ENCODE results near the gene COL23A1.

The COL23A1 gene

GRCh38 chr5:178291969-178292825 is 298.0 kb downstream of the COL23A1 start:
- no peak overlapping the region for H3K4me3 ChIP-seq (ENCODE audit: low read depth, low read length)

- no peak overlapping the region for H3K4me3 ChIP-seq (ENCODE audit: low read depth, low read length)
Measured at GRCh38 chr5:178291161-178291561, 299.0 kb downstream of the COL23A1 start.

- no peak overlapping the region for H3K4me3 ChIP-seq (ENCODE audit: low read depth, low read length)
Measured at GRCh38 chr5:178290376-178290775, 299.8 kb downstream of the COL23A1 start.

GRCh38 chr5:178289438-178289837 is 300.8 kb downstream of the COL23A1 start:
- H3K4me3 ChIP-seq (ENCODE audit: low read depth, low read length), result no peak overlapping the region

DNA sequence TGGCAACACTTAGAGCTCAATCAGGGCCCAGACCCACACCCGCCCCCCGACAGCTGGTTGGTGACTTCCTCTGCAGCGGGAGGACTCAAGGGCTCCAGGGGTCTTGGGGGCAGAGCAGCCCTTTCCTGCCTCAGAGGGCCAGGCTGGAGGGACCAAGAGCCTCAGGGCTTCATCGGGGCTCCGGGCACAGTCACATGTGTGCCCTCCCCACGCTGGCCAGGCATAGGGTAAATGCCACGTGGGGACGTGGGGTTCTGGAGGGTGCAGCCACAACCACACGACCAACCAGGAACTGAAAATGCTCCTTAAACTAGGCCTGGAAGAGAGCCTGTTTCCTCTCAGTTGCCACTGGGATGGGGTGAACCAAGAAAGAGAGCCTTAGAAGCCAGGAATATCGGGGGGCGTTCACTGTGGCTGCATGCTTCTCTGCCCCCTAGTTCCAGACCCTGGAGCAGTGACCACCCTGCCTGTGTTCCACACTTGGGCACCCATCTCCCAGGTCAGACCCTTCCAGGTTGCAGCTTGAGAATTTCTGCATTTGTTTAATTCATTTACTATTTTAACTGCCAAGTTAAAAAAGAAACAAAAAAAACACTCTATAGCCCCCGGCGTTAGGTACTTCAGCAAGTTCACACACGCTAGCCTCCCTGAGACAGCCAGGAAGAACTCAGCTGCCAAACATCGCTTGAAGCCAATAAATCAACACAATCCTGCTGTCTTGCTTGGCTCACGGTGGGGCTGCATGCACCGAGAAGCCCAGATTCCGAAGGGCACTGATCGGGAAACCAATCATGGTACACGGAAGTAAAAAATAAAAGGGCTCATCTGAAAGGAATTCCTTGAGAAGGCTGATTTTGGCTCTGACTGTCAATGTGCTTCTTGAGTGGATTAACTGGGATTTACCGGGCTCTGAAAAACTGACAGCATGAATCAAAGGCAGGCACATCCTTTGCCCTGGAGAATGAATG is 301.5 kb downstream of the COL23A1 start:
- no peak overlapping the region for H3K4me3 ChIP-seq (ENCODE audit: low read depth, low read length)

DNA sequence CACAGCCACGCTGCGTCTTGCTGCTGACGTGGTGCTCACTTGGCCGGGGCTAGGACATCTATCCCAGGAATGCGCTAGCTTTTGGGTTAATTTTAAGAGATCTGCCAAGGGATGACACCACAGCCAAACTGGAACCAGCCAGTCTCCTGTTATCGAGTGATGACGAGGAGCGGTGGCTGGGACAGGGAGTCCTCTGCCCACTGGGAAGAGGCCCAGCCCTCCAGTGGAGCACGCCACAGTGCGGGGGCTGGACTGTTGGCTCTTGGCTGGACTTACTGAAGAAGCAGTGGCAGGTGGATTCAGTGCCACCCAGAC is 302.4 kb downstream of the COL23A1 start:
- H3K4me3 ChIP-seq (ENCODE audit: low read depth, low read length), result no peak overlapping the region

DNA sequence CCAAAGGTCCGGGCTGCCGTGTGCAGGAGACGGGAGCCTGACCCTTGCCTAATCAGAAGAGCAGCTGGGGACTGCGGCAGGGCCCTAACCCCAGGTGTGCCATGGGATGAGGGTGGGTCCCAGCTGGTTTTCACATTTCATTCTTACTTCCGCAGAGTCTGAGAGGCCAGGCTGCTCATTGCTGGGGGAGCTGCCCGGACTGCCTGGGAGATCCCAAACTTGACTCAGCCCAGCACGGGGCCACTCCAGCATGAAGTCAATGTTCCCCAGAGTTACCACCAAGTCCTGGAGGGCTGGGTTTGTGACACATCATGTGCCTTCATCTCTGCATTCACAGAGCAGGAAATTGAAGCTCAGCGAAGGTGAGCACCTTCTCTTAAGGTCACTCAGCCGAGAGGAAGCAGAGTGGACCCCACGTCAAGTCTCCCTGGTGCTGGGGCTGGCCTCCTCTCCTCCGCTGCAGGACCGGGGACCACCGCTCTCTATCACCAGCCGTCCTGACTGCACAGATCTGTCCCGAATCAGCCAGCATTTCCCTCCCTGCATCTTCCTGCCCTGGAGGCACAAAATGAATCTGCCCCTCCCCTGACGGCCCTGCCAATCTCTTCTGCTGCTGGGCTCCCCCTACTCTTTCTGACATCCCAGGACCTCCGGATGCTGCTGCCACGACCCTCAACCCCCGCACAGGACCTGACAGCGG is 303.0 kb downstream of the COL23A1 start:
- no peak overlapping the region for H3K4me3 ChIP-seq (ENCODE audit: low read depth, low read length)

DNA sequence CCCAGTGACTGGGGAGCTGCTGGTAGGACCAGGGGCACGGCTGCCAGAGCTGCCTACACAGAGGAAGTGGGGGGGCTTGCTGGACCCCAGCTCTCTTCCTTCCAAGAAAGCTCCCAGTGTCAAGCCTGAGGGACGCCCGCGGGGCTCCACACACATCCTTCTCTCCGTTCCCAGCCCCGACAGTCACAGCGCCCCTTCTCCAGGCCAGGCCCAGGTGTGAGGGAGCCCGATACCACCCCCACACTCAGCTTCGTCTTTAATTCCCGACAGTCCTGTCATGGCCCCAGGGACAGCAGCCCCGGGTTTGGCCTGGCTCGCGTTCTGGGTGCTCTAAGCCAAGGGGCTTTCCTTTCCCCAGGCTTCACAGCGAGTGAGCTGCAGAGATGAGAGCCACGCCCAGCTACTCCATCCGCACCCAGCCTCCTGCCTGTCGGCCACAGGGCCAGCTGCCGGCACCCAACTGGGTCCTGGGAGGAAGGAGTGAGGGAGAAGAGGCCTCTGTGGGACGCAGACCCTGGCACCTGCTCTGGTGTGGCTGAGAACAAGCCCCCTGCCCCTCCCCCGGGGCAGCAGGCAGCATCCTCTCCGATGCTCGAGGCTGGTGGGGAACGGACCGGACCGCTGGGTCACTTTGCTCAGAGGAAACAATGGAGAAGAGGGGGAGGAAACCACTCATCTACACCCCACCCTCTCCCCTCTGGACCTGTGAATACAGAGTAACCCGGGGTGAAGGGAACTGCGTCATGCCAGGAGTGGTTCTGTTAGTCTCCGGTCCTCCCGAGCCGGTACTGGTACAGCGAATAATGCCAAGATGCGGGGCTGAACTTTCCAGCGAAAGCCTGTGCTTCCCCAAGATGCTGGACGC is 303.7 kb downstream of the COL23A1 start:
- no peak overlapping the region for H3K4me3 ChIP-seq (ENCODE audit: low read depth, low read length)

DNA sequence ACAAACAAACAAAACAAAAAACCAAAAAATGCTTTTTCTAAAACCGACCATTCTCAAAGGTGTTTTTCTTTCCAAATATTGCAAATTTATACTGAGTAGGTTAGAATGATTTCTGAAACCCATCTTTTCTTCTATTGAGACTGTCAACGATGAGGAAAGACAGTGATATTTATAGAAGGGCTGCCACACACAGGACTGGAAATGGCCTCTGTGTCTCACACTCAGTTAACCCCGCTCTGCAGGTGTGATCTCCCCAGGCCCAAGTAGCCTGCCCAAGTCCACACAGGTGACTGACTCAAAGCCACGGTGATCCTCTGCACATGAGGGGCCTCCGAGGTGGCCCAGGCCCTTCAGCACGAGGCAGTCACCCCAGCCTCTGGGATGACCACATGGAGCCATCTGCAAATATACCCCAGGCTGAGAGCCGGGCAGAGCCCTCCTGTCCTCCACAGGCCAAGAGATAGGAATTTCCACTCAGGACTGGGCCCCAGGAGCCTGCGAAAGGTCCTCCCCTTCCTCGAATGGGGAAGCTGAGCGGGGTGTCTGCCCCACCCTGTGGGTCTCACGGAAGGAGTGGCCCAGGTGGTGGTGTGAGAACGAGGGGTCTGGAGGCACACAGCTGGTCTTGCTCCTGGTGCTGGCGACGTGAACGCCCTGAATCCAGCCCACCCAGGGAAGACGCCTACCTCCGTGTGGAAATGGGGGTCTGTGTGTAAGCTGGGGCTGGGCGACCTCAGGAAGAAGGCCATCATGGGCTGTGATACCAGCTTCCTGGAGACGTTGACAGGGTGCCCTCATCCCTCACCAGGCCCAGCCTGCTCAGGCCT is 304.6 kb downstream of the COL23A1 start:
- no peak overlapping the region for H3K4me3 ChIP-seq (ENCODE audit: low read depth, low read length)

DNA sequence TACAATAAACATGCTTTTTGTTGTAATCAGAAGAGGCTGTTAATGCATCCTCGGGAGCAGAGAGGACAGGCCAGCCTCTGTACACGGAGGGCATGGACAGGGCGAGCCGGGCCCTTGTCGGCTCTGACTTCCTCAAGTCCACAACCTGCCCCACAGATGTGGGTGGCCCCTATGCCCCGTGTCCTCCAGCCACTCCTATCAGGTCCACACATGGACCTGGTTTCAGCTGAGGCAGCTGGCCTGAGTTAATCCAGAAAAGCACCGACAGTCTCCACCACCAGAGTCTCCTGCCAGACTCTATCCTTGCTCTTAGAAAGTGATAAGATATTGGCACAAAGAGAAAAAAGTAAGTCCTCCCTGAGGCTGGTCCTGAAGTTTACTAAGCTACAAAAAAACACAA is 305.2 kb downstream of the COL23A1 start:
- H3K4me3 ChIP-seq (ENCODE audit: low read depth, low read length), result no peak overlapping the region

- H3K4me3 ChIP-seq (ENCODE audit: low read depth, low read length), result no peak overlapping the region
Measured at GRCh38 chr5:178284093-178284675, 306.0 kb downstream of the COL23A1 start.

DNA sequence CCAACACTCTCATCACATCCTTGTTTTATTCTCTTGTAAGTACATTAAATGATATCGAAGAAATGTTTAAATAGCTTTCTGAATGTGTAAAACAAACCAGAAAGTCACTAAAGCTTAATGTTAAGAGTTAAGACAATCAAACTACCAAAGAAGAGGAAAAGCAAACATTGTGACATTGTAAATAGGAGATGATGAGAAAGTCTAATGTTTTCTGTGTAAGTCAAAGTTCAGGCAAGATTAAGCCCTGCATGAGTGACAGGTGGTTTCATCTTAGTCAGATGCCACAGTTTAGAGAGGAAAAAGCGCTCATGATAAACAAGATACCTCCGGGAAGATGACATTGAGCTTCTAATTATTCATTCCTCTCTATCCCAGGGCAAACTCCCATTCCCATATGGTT is 306.7 kb downstream of the COL23A1 start:
- no peak overlapping the region for H3K4me3 ChIP-seq (ENCODE audit: low read depth, low read length)

- H3K4me3 ChIP-seq (ENCODE audit: low read depth, low read length), result no peak overlapping the region
Measured at GRCh38 chr5:178282391-178282790, 307.8 kb downstream of the COL23A1 start.

GRCh38 chr5:178281331-178281730 is 308.9 kb downstream of the COL23A1 start:
- H3K4me3 ChIP-seq (ENCODE audit: low read depth, low read length), result no peak overlapping the region

GRCh38 chr5:178280631-178281030 is 309.6 kb downstream of the COL23A1 start:
- no peak overlapping the region for H3K4me3 ChIP-seq (ENCODE audit: low read depth, low read length)

DNA sequence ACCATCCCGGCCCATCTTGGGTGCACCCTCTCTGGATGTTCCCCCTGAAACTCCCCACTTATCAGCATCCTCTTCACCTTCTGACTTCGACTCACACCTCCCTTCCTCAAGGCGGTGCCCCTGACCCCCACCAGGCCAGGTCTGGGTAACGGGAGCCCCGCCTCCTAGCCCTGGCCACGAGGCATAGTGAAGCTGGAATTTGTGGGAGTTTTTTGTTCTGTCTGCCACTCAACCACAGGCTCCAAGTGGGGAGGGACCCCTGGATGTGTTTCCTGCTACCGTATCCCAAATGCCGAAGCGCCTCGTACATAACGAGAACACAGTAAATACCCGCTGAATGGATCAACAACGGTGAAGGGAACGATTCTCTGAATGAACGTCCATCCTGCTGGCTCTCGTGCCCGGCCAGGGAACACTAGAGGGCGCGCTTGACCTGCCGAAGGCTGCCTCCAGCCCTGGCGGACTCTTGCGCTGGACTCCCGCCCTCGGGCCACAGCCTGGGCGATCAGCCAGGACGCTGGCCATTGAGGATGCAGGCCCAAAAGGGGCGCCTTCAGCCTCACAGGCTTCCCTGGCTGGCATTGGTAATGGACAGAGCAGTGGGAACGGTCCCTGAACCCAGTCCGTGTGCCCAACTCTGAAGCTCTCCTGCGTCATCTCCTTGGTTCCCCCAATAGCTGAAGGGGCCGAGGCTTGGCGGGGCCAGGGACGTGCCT is 310.3 kb downstream of the COL23A1 start:
- H3K4me3 ChIP-seq (ENCODE audit: low read depth, low read length), result no peak overlapping the region

DNA sequence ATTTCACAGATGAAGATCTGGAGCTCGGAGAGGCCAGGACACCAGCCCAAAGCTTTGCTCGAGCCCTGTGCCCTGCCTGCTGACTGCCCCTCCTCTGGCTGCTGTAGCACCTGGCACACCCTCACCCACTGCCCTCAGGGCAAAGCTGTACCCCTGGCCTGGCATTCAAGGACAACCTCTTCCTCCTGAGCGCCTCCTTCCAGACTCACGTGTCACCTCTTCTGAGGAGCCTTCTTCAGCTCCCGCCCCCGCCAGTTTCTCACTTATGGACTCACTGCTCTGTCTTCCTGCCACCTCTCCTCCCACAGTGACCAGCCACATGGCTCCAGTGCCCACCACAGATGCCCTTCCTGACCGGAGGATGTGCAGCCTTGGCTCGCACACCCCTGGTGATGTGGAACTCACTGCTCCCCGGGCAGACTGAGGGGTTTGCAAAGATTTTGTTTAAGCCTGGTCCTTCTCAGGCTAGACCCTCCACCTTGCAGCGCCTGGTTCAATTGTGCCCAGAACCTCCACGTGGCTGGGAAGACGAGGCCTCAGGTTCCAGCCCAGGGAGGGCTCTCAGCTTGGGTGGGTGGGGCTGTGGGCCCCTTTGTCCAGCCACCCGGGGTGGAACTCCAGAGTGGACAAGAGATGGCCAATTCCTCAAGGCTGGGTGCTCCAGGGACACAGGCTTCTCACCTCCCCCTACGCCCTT is 311.0 kb downstream of the COL23A1 start:
- H3K4me3 ChIP-seq (ENCODE audit: low read depth, low read length), result no peak overlapping the region

All from iPS-11a (cell line).